ENCODE measurements around the gene PRKCB. TPM values are rescaled to one million over a fixed set of nuclear protein-coding genes. Genes with fewer than 3 reads are reported as not detected.

The PRKCB gene
- total RNA-seq, 1 donor from 2014 or later: 59.0 TPM

DNA sequence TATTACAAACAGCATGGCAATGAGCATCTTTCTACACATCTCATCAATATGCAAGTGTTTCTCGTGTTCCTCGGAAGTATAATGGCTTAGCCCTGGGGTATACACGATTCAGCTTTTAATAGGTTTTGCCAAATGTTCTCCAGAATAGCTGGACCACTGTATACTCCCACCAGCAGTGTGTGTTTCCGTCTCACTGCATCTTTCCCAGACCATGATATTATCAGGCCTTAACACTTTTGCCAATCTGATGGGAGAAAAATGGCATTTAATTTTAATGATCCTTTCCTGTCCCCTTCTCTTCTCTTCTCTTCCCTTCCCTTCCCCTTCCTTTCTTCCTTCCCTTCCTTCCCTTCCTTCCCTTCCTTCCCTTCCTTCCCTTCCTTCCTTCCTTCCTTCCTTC, 30.8 kb downstream of the PRKCB start:
- DNase-seq: no peak

DNA sequence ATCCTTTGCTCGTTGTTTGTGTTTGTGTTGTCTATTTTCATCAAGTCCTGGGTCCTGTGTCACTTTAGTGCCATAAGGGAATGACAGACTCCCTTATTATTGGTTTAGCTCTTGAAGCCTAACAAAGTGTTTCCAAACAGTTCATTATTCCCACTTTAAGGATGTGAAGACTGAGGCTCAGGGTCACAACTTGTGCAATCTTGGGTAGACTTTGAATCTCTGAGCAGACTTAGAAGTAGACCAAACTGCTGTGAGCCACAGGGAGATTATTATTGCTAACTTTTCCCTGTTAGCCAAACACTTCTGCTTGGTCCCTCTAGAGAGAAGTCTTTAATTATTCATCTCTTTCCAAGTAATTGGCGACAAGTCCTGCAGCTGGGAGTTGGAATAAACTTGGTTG, 31.8 kb downstream of the PRKCB start:
- DNase-seq: no peak

GRCh38 chr16:23868136-23868535, 32.4 kb downstream of the PRKCB start:
- DNase-seq: no peak

DNA sequence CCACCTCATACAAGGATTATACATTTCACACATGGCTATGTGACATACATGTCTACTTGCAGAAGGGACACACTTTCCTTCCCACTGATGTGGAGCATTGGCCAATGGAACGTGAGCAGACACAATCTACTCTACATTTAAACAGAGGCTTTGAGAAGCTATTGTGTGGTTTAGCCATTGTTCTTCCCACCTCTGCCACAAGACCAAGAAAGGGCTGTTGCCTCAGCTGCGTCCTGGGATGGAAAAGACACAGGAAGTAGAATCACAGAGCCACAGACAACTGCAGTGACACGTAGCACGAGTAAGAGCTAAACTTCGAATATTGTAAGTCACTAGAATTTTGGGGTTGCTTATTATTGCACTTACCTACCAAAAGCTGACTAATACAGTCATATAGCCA, 33.3 kb downstream of the PRKCB start:
- DNase-seq: no peak

GRCh38 chr16:23871924-23872323, 36.1 kb downstream of the PRKCB start:
- DNase-seq: no peak

- no peak for DNase-seq
Observed at GRCh38 chr16:23874613-23875294, 39.0 kb downstream of the PRKCB start.

DNA sequence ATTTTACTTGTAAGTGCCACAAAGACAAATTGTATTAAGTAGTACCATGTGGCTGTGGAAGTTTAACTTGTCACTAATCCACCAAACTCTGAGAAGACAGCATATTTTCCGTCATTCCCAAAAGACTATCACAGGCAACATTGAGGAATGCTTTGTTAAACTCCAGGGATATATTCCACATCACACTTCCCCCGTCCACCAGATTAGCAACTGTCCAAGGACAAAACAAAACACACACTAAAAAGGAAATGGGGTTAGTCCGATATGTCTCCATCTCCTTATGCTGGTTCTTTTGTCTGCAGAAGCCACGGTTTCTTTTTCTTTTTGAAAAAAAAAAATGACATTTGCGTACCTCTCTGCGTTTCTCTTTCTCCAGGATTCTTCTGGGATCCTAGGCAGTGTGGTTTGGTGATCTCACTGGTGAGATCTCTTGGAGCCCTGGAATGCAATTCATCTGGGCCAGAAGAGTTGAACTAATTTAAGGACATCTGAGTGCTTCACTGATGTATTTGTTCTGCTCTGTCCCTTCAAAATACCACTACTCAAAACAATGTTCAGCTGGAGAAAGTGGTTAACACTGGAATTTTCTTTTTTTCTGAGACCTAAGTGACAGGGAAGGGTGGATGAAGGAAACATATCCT, 40.6 kb downstream of the PRKCB start:
- no peak for DNase-seq

- DNase-seq: no peak
Observed at GRCh38 chr16:23877107-23878070, 41.6 kb downstream of the PRKCB start.

DNA sequence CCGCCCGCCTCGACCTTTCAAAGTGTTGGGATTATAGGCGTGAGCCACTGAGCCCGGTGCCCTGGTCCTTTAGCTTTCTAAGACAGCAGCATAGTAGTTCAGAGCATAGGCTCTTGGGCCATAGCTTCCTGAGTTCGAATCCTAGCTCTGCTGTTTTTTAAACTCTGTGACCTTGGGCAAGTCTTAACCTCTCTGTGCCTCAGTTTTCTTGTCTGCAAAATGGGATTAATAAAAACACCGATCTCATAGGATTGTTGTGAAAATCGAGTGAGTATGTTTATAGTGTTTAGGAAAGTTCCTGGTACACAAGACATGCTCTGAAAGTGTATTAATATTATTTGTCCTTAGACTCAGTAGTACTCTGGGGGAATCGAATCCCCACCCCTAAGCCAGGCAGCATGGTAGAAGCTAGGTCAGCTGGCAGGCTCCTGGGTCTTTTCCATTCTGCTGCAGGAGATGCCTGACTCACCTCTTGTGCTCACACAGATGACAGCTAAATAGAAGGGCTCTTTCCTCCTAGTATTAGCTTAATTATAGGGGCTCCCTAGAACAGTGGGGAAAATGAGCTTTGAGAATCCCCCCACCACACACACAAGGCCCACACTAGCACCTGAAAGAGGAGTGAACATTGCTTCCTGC, 44.1 kb downstream of the PRKCB start:
- DNase-seq: no peak

GRCh38 chr16:23889189-23889588, 53.4 kb downstream of the PRKCB start:
- no peak for DNase-seq

DNA sequence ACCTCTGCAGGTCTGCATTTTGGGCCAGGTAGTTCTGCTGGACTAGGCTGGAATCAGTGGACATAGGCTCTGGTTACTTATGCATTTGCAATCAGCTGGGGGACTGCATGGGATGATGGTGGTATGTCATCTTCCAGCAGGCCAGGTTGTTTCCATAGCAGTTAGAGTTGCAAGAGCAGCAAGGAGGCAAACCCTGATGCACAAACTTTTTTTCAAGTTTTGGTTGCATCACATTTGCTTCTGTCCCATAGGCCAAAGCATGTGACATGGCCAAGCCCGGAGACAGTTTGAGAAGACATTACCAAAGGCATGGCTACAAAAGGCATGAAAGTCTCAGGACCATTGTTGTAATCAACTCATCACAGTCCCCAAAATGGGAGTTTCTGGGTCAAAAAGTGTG, 58.2 kb downstream of the PRKCB start:
- no peak for DNase-seq

DNA sequence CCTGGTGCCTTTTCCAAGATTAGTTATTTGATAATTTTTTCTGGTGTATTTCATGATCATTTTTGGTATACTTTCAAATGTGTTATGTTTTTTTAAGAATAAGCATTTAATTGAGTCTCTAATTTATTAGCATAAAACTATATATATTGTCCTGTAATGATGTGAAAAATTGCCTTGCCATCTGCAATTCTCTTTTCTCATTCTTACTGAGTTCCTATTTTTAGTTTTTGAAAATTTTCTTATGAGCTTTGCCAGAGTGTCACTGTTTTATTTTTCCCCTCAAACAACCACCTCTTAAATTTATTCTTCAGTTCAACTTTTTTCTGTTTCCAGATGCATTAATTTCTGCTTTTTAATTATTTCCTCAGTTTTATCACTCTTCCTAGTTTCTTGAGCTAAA, 59.3 kb downstream of the PRKCB start:
- no peak for DNase-seq

- no peak for DNase-seq
Observed at GRCh38 chr16:23896832-23897821, 61.3 kb downstream of the PRKCB start.

- DNase-seq: no peak
Observed at GRCh38 chr16:23898682-23899430, 63.1 kb downstream of the PRKCB start.

- no peak for DNase-seq
Observed at GRCh38 chr16:23899869-23900268, 64.1 kb downstream of the PRKCB start.

- no peak for DNase-seq
Observed at GRCh38 chr16:23900480-23901177, 64.8 kb downstream of the PRKCB start.

- DNase-seq: no peak
Observed at GRCh38 chr16:23901178-23902033, 65.6 kb downstream of the PRKCB start.

DNA sequence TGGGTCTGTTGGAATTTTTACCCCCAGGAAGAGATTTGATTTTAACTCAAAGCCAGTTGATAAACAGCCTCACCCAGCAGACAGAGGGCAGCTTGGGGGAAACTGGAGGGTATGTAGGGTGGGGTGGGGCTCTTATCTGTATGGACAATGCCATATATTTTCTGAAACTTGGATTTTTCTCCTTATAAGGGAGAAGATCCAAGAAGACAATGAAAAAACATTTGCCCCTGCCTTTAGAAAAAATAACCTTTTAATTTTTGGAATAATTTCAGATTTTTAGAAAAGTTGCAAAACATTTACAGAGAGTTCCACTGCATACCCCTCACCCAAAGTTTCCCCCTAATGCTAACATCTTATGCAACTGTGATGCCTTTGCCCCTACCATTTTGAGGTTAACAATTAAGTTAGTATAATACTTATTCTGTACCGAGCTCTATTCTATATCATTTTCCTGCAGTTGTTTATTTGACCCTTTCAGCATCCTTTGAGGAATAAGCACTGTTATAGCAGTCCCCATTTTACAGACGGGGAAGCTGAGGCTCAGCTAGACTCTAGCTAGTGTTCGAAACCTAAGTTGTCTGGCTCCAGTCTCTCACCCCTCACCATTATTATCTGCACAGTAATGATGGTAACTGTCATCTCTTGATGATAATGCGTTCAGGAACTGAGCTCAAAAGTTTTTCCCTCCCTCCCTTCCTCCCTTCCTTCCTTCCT, 66.4 kb downstream of the PRKCB start:
- no peak for DNase-seq
